GM12878 (cell line): Measurements from ENCODE around the gene SOX9. TPM values are rescaled to one million over a fixed set of nuclear protein-coding genes. Genes with fewer than 3 reads are reported as not detected.

Experiments
- ATAC-seq: fragments of 200-7000 bp; cut with Tn5 transposase; 3 replicates; pipeline ENCODE4 v1.9.1; 2020; ENCODE audit warnings: mild to moderate bottlenecking, moderate library complexity
- BruUV-seq: library from RNA; stranded (reverse); fragments of 400-500 nt; replicated peaks from 2 replicates; lab custom pipeline; 2021; lab: Mats Ljungman, UMichigan
- CTCF ChIA-PET: fragments of 300-600 bp; sonication (Branson Sonifier 250); formaldehyde crosslinking; extraction: SDS; loops from one replicate; lab custom pipeline; 2021; ENCODE audit warnings: inconsistent platforms; lab: Yijun Ruan, JAX
- POLR2A ChIA-PET: fragments of 350-600 bp; formaldehyde crosslinking; extraction: SDS; loops from one replicate; lab custom pipeline; 2021; ENCODE audit warnings: inconsistent platforms; lab: Charles Lee
- RAD21 ChIA-PET: fragments of 300-600 bp; sonication (Branson Sonifier 250); formaldehyde crosslinking; loops from one replicate; lab custom pipeline; 2023; ENCODE audit warnings: antibody characterized with exemption; ENCODE audit not compliant: unreplicated experiment; lab: Charles Lee
- SMC1A ChIA-PET: fragments of 300-600 bp; sonication (Branson Sonifier 250); formaldehyde crosslinking; loops from one replicate; lab custom pipeline; 2023; ENCODE audit not compliant: unreplicated experiment, uncharacterized antibody; lab: Charles Lee
- DNase-seq: peaks from one replicate; pipeline ENCODE4 v3.0.0-alpha.2; 2011; ENCODE audit warnings: low read depth, low spot score
- FAIRE-seq: peaks from 3 replicates; lab custom pipeline; 2011; peaks lifted over from hg19 to GRCh38; lab: Jason Lieb, UNC
- H2AFZ ChIP-seq: 2 replicates; pipeline ENCODE4 v1.6.0; 2011; ENCODE audit warnings: low read depth, low read length, control low read depth; ENCODE audit not compliant: control insufficient read depth
- H3K27ac ChIP-seq: 2 replicates; pipeline ENCODE4 v1.5.1; 2011; ENCODE audit warnings: control low read depth; ENCODE audit not compliant: control insufficient read depth, insufficient read depth
- H3K27me3 ChIP-seq, 2 experiments: replicated peaks in 1 of 2; 2 replicates each; pipeline versions ENCODE4 v1.6.0 to v1.6.1; 2011; ENCODE audit warnings: low read length in 1 of 2; ENCODE audit not compliant: control insufficient read depth in 2 of 2, insufficient read depth in 2 of 2
- H3K36me3 ChIP-seq, 2 experiments: 2 replicates each; pipeline ENCODE4 v1.5.1; 2011; ENCODE audit warnings: low read length in 1 of 2; ENCODE audit not compliant: control insufficient read depth in 2 of 2, insufficient read depth in 2 of 2
- H3K4me1 ChIP-seq: 2 replicates; pipeline ENCODE4 v1.6.1; 2011; ENCODE audit warnings: mild to moderate bottlenecking, low read length, moderate library complexity, mixed read lengths; ENCODE audit not compliant: control insufficient read depth, insufficient read depth
- H3K4me2 ChIP-seq: 2 replicates; pipeline ENCODE4 v1.6.0; 2011; ENCODE audit warnings: control low read depth; ENCODE audit not compliant: control insufficient read depth, insufficient read depth
- H3K4me3 ChIP-seq: fragments of 200-600 bp; sonication (generic); 2 replicates; pipeline ENCODE4 v1.5.1; 2016
- H3K79me2 ChIP-seq: 2 replicates; pipeline ENCODE4 v1.6.0; 2011; ENCODE audit warnings: low read length; ENCODE audit not compliant: control insufficient read depth, insufficient read depth
- H3K9ac ChIP-seq: 2 replicates; pipeline ENCODE4 v1.8.0; 2011; ENCODE audit warnings: low read length, control low read depth, mixed read lengths; ENCODE audit not compliant: control insufficient read depth, insufficient read depth
- H3K9me3 ChIP-seq: replicated peaks from 3 replicates; pipeline ENCODE4 v1.5.1; 2011; ENCODE audit warnings: mild to moderate bottlenecking, low read length; ENCODE audit not compliant: control insufficient read depth, insufficient read depth
- H4K20me1 ChIP-seq: 2 replicates; pipeline ENCODE4 v1.6.0; 2011; ENCODE audit not compliant: control insufficient read depth, insufficient read depth
- BCL11A ChIP-seq: IDR thresholded peaks from 2 replicates; pipeline ENCODE4 v1.6.1; 2011; ENCODE audit warnings: low read depth, low read length
- FOXK2 ChIP-seq: fragments of 450-650 bp; IDR thresholded peaks from 2 replicates; pipeline ENCODE4 v1.6.1; 2017; ENCODE audit warnings: mild to moderate bottlenecking, moderate library complexity
- HCFC1 ChIP-seq: fragments of 150-350 bp; IDR thresholded peaks from 2 replicates; pipeline ENCODE4 v1.6.1; 2014; ENCODE audit warnings: low read length
- HDGF ChIP-seq: fragments of 450-650 bp; IDR thresholded peaks from 2 replicates; pipeline ENCODE4 v1.6.1; 2016; ENCODE audit warnings: antibody characterized with exemption
- NFYB ChIP-seq: IDR thresholded peaks from 2 replicates; pipeline ENCODE4 v1.6.1; 2011; ENCODE audit warnings: low read depth, mild to moderate bottlenecking, low read length, improper control_type of control experiment, moderate library complexity; ENCODE audit not compliant: insufficient read depth
- SPI1 ChIP-seq: IDR thresholded peaks from 2 replicates; pipeline ENCODE4 v1.6.1; 2011; ENCODE audit warnings: low read depth, mild to moderate bottlenecking, low read length, moderate library complexity, borderline replicate concordance; ENCODE audit not compliant: insufficient read depth
- SREBF1 ChIP-seq: IDR thresholded peaks from 2 replicates; pipeline ENCODE4 v1.6.1; 2012; ENCODE audit warnings: mild to moderate bottlenecking, low read length
- TCF7 ChIP-seq: IDR thresholded peaks from 2 replicates; pipeline ENCODE4 v1.6.1; 2014; ENCODE audit warnings: antibody characterized with exemption, borderline replicate concordance
- WGBS: methylation state at CpG from one replicate; pipeline ENCODE4 v1.1.6; 2016; ENCODE audit warnings: low lambda C conversion rate; ENCODE audit not compliant: insufficient replicate concordance, insufficient coverage; ENCODE audit errors: missing lambda C conversion rate; 5-methylcytosine and 5-hydroxymethylcytosine counted together
- in situ Hi-C: fragments of 300-500 bp; cut with MboI; formaldehyde crosslinking; loops from 9 replicates; pipeline ENCODE4 v1.14.3; 2018; ENCODE audit warnings: mixed read lengths
- intact Hi-C: fragments of 100-400 bp; cut with micrococcal nuclease; formaldehyde crosslinking; loops from one replicate; pipeline ENCODE4 v1.14.2; 2022; ENCODE audit not compliant: unreplicated experiment
- polyA plus RNA-seq, 11 experiments: library from polyadenylated mRNA; depleted of rRNA in 4 of 11; unstranded in 6 of 11; stranded (reverse) in 5 of 11; fragments of >200 nt; fragmentation: Nextera tagmentation in 4 of 11; fragmentation: Illumina TruSeq in 1 of 11; extraction: Ambion mirVana in 4 of 11; extraction: Trizol in 1 of 11; gene quantifications; 1 replicate in 1 of 11; 2 replicates in 10 of 11; pipeline versions ENCODE4 v1.2.1 to v1.2.3, GENCODE V29; 2011 to 2016; ENCODE audit warnings: inconsistent platforms in 2 of 11, missing spikeins in 2 of 11, low read depth in 1 of 11
- total RNA-seq, 4 experiments: library from RNA; depleted of rRNA in 3 of 4; stranded (reverse); fragments of >200 nt in 3 of 4; fragmentation: Illumina TruSeq in 1 of 4; extraction: Trizol in 1 of 4; gene quantifications; 2 replicates each; pipeline versions ENCODE4 v1.2.1 to v1.2.3, GENCODE V29; 2013 to 2021
- TF ChIP-seq, protein P1 (sequence below): fragments of 450-650 bp; conservative IDR thresholded peaks from 2 replicates; pipeline ENCODE4 v1.6.1; 2017; ENCODE audit warnings: mild to moderate bottlenecking, moderate library complexity
- TF ChIP-seq, protein P2 (sequence below): fragments of 450-650 bp; IDR thresholded peaks from 2 replicates; pipeline ENCODE4 v1.6.1; 2018; ENCODE audit warnings: mild to moderate bottlenecking, low read depth, moderate library complexity; ENCODE audit not compliant: partially characterized antibody
- TF ChIP-seq, protein P3 (sequence below): IDR thresholded peaks from 2 replicates; pipeline ENCODE4 v1.6.1; 2012; ENCODE audit warnings: low read depth, low read length, improper control_type of control experiment
- TF ChIP-seq, protein P4 (sequence below): IDR thresholded peaks from 2 replicates; pipeline ENCODE4 v1.6.1; 2011; ENCODE audit warnings: low read depth, low read length, improper control_type of control experiment, borderline replicate concordance

The SOX9 gene
- total and polyA plus RNA-seq, 10 of the 15 experiments (the other 5 are each of a cell fraction or from before 2014, with no cell fraction given) = 1.2 to 19.0 (median 5.5) TPM

DNA sequence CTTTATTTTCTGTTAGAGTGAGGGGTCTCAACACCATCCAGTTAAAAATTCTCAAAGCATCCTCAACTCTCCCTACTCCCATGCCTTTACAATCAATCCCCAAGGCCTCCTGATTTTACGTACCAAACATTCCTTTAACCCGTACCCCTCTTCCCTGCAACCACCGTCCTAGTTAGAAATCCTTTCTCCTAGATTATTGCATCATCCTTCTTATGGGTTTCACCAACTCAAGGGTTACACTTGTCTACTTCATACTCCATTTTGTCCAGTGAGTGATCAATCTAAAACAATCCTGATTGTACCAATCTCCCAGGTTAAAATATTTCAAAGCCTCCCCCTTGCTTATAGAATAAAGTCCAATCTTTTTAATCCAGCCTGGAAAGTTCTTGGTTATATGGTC lies 24.7 kb downstream of the SOX9 start (continued):
- TF ChIP-seq, protein P1, sequence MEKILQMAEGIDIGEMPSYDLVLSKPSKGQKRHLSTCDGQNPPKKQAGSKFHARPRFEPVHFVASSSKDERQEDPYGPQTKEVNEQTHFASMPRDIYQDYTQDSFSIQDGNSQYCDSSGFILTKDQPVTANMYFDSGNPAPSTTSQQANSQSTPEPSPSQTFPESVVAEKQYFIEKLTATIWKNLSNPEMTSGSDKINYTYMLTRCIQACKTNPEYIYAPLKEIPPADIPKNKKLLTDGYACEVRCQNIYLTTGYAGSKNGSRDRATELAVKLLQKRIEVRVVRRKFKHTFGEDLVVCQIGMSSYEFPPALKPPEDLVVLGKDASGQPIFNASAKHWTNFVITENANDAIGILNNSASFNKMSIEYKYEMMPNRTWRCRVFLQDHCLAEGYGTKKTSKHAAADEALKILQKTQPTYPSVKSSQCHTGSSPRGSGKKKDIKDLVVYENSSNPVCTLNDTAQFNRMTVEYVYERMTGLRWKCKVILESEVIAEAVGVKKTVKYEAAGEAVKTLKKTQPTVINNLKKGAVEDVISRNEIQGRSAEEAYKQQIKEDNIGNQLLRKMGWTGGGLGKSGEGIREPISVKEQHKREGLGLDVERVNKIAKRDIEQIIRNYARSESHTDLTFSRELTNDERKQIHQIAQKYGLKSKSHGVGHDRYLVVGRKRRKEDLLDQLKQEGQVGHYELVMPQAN = no peak
- TF ChIP-seq HCFC1 (no peak), HDGF (no peak)

DNA sequence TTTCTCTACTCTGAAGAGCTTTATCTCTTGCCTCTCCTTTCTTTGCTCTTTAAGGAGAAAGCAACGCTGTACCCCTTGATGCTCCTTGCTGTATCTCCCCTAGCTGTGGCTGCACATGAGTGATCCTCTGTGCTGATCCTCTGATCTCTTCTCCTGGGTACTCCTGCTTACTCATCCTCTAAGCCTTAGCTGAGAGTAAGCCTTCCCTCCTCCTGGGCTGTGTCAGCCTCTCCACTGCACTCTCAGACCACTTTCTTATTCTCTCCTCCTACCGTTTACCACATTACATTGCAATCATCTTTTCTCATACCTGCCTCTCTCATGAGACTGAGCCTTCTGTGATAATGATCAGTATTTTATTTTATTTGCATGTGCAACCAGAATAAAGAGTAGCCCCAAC lies 25.1 kb downstream of the SOX9 start:
- Histone ChIP-seq H3K36me3 (no peaks in the 10 kb centered on the region), H3K27me3 (no peaks in the 10 kb centered on the region), H3K27ac (no peak overlapping the region), H2AFZ (no peak overlapping the region), H3K4me1 (no peaks in the 10 kb centered on the region), H4K20me1 (no peaks in the 10 kb centered on the region), H3K9ac (no peak overlapping the region), H3K79me2 (no peaks in the 10 kb centered on the region), H3K4me3 (no peak overlapping the region), H3K9me3 (no peaks in the 10 kb centered on the region), H3K4me2 (no peak overlapping the region)
- BruUV-seq = no TSS peak
- CTCF ChIA-PET = interaction anchor here (0.6 kb wide), 1 partner anchor 21 kb away, joined by 3 read pairs; no protein-coding TSS in a partner anchor
- no peak for ATAC-seq
- RAD21 ChIA-PET = no interaction called here
- TF ChIP-seq, protein P2, sequence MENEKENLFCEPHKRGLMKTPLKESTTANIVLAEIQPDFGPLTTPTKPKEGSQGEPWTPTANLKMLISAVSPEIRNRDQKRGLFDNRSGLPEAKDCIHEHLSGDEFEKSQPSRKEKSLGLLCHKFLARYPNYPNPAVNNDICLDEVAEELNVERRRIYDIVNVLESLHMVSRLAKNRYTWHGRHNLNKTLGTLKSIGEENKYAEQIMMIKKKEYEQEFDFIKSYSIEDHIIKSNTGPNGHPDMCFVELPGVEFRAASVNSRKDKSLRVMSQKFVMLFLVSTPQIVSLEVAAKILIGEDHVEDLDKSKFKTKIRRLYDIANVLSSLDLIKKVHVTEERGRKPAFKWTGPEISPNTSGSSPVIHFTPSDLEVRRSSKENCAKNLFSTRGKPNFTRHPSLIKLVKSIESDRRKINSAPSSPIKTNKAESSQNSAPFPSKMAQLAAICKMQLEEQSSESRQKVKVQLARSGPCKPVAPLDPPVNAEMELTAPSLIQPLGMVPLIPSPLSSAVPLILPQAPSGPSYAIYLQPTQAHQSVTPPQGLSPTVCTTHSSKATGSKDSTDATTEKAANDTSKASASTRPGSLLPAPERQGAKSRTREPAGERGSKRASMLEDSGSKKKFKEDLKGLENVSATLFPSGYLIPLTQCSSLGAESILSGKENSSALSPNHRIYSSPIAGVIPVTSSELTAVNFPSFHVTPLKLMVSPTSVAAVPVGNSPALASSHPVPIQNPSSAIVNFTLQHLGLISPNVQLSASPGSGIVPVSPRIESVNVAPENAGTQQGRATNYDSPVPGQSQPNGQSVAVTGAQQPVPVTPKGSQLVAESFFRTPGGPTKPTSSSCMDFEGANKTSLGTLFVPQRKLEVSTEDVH = no peak
- TF ChIP-seq TCF7 (no peak), BCL11A (no peak), SPI1 (no peak), FOXK2 (no peak), NFYB (no peak), SREBF1 (no peak)
- TF ChIP-seq, protein P3, sequence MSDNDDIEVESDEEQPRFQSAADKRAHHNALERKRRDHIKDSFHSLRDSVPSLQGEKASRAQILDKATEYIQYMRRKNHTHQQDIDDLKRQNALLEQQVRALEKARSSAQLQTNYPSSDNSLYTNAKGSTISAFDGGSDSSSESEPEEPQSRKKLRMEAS = no peak
- TF ChIP-seq, protein P4, sequence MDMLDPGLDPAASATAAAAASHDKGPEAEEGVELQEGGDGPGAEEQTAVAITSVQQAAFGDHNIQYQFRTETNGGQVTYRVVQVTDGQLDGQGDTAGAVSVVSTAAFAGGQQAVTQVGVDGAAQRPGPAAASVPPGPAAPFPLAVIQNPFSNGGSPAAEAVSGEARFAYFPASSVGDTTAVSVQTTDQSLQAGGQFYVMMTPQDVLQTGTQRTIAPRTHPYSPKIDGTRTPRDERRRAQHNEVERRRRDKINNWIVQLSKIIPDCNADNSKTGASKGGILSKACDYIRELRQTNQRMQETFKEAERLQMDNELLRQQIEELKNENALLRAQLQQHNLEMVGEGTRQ = no peak
- no peak for DNase-seq
- SMC1A ChIA-PET = no interaction called here
- intact Hi-C loops (no loop called here), in situ Hi-C loops (no loop called here)
- no peak for FAIRE-seq
- 0% methylated on average over 2 of the region's 2 CpGs for WGBS
- POLR2A ChIA-PET = no interaction called here
